HFF-Myc (cell line): Measurements from ENCODE around the gene RRP7A.
"Not testable (repeated sequence)": the region's sequence is repeated elsewhere in the genome, so short reads cannot be mapped to it uniquely, and the experiment has no call there.

Source experiments
- DNase-seq: peaks from one replicate; pipeline ENCODE4 v3.0.0-alpha.2; 2011; ENCODE audit warnings: low read depth; ENCODE audit errors: extremely low read depth
- H3K4me3 ChIP-seq: replicated peaks from 2 replicates; pipeline ENCODE4 v1.5.1; 2011; ENCODE audit warnings: low read depth, mild to moderate bottlenecking, control low read depth, low read length
- CTCF ChIP-seq: IDR thresholded peaks from 2 replicates; pipeline ENCODE4 v1.5.1; 2012; ENCODE audit warnings: mild to moderate bottlenecking, low read depth, low read length, control low read depth; ENCODE audit errors: missing control alignments

Gene RRP7A

GRCh38 chr22:42528591-42529307 is 9.2 kb upstream of the RRP7A start:
- DNase-seq = no peak
- no peak overlapping the region for H3K4me3 ChIP-seq
- no peak for TF ChIP-seq CTCF

- DNase-seq = no peak
- no peak for TF ChIP-seq CTCF
- H3K4me3 ChIP-seq = no peak overlapping the region
Measured at GRCh38 chr22:42522546-42522945, 3.0 kb upstream of the RRP7A start.

- no peak for DNase-seq
- no peak for TF ChIP-seq CTCF
- H3K4me3 ChIP-seq = no peak overlapping the region
Measured at GRCh38 chr22:42521228-42521546, 1.6 kb upstream of the RRP7A start.

- not testable (repeated sequence) for DNase-seq
- peak overlapping the region; percentile 60 for H3K4me3 ChIP-seq
Measured at GRCh38 chr22:42518638-42519524, 715 bp downstream of the RRP7A start.

GRCh38 chr22:42517103-42517502 is 2.5 kb downstream of the RRP7A start:
- DNase-seq, H3K4me3 ChIP-seq: not testable (repeated sequence)

GRCh38 chr22:42515896-42516295 is 3.7 kb downstream of the RRP7A start:
- TF ChIP-seq CTCF = no peak

GRCh38 chr22:42515304-42515703 is 4.3 kb downstream of the RRP7A start:
- not testable (repeated sequence) for H3K4me3 ChIP-seq, DNase-seq

More at GRCh38 chr22:42515896-42516295, 3.7 kb downstream of the RRP7A start:
- no peak overlapping the region for H3K4me3 ChIP-seq
- no peak for DNase-seq

- not testable (repeated sequence) for H3K4me3 ChIP-seq, DNase-seq
Measured at GRCh38 chr22:42514331-42514730, 5.3 kb downstream of the RRP7A start.
